GM12878 (cell line): Measurements from ENCODE around the gene TEX28. TPM values are rescaled to one million over a fixed set of nuclear protein-coding genes. Genes with fewer than 3 reads are reported as not detected.
A peak's percentile ranks its signal among the peaks of the same experiment; 100 is the strongest.

Source experiments
- ATAC-seq: fragments of 200-7000 bp; cut with Tn5 transposase; 3 replicates; pipeline ENCODE4 v1.9.1; 2020; ENCODE audit warnings: mild to moderate bottlenecking, moderate library complexity
- BruUV-seq: library from RNA; stranded (reverse); fragments of 400-500 nt; replicated peaks from 2 replicates; lab custom pipeline; 2021; lab: Mats Ljungman, UMichigan
- CTCF ChIA-PET: fragments of 300-600 bp; sonication (Branson Sonifier 250); formaldehyde crosslinking; extraction: SDS; loops from one replicate; lab custom pipeline; 2021; ENCODE audit warnings: inconsistent platforms; lab: Yijun Ruan, JAX
- POLR2A ChIA-PET: fragments of 350-600 bp; formaldehyde crosslinking; extraction: SDS; loops from one replicate; lab custom pipeline; 2021; ENCODE audit warnings: inconsistent platforms; lab: Charles Lee
- RAD21 ChIA-PET: fragments of 300-600 bp; sonication (Branson Sonifier 250); formaldehyde crosslinking; loops from one replicate; lab custom pipeline; 2023; ENCODE audit warnings: antibody characterized with exemption; ENCODE audit not compliant: unreplicated experiment; lab: Charles Lee
- SMC1A ChIA-PET: fragments of 300-600 bp; sonication (Branson Sonifier 250); formaldehyde crosslinking; loops from one replicate; lab custom pipeline; 2023; ENCODE audit not compliant: unreplicated experiment, uncharacterized antibody; lab: Charles Lee
- DNase-seq: peaks from one replicate; pipeline ENCODE4 v3.0.0-alpha.2; 2011; ENCODE audit warnings: low read depth, low spot score
- FAIRE-seq: peaks from 3 replicates; lab custom pipeline; 2011; peaks lifted over from hg19 to GRCh38; lab: Jason Lieb, UNC
- H2AFZ ChIP-seq: 2 replicates; pipeline ENCODE4 v1.6.0; 2011; ENCODE audit warnings: low read depth, low read length, control low read depth; ENCODE audit not compliant: control insufficient read depth
- H3K27ac ChIP-seq: 2 replicates; pipeline ENCODE4 v1.5.1; 2011; ENCODE audit warnings: control low read depth; ENCODE audit not compliant: control insufficient read depth, insufficient read depth
- H3K27me3 ChIP-seq, 2 experiments: replicated peaks in 1 of 2; 2 replicates each; pipeline versions ENCODE4 v1.6.0 to v1.6.1; 2011; ENCODE audit warnings: low read length in 1 of 2; ENCODE audit not compliant: control insufficient read depth in 2 of 2, insufficient read depth in 2 of 2
- H3K36me3 ChIP-seq, 2 experiments: 2 replicates each; pipeline ENCODE4 v1.5.1; 2011; ENCODE audit warnings: low read length in 1 of 2; ENCODE audit not compliant: control insufficient read depth in 2 of 2, insufficient read depth in 2 of 2
- H3K4me1 ChIP-seq: 2 replicates; pipeline ENCODE4 v1.6.1; 2011; ENCODE audit warnings: mild to moderate bottlenecking, low read length, moderate library complexity, mixed read lengths; ENCODE audit not compliant: control insufficient read depth, insufficient read depth
- H3K4me2 ChIP-seq: 2 replicates; pipeline ENCODE4 v1.6.0; 2011; ENCODE audit warnings: control low read depth; ENCODE audit not compliant: control insufficient read depth, insufficient read depth
- H3K4me3 ChIP-seq: fragments of 200-600 bp; sonication (generic); 2 replicates; pipeline ENCODE4 v1.5.1; 2016
- H3K79me2 ChIP-seq: 2 replicates; pipeline ENCODE4 v1.6.0; 2011; ENCODE audit warnings: low read length; ENCODE audit not compliant: control insufficient read depth, insufficient read depth
- H3K9ac ChIP-seq: 2 replicates; pipeline ENCODE4 v1.8.0; 2011; ENCODE audit warnings: low read length, control low read depth, mixed read lengths; ENCODE audit not compliant: control insufficient read depth, insufficient read depth
- H3K9me3 ChIP-seq: replicated peaks from 3 replicates; pipeline ENCODE4 v1.5.1; 2011; ENCODE audit warnings: mild to moderate bottlenecking, low read length; ENCODE audit not compliant: control insufficient read depth, insufficient read depth
- H4K20me1 ChIP-seq: 2 replicates; pipeline ENCODE4 v1.6.0; 2011; ENCODE audit not compliant: control insufficient read depth, insufficient read depth
- ETV6 ChIP-seq, 2 experiments: fragments of 450-650 bp in 1 of 2; IDR thresholded peaks in 1 of 2; conservative IDR thresholded peaks in 1 of 2; 2 replicates each; pipeline ENCODE4 v1.6.1; 2014; ENCODE audit warnings: antibody characterized with exemption in 1 of 2, borderline replicate concordance in 1 of 2, low read depth in 1 of 2, mild to moderate bottlenecking in 1 of 2, moderate library complexity in 1 of 2
- JUNB ChIP-seq: IDR thresholded peaks from 2 replicates; pipeline ENCODE4 v1.6.1; 2016; ENCODE audit warnings: antibody characterized with exemption, mild to moderate bottlenecking
- MTA2 ChIP-seq: fragments of 450-650 bp; IDR thresholded peaks from 2 replicates; pipeline ENCODE4 v1.6.1; 2016; ENCODE audit warnings: low read depth, mild to moderate bottlenecking, moderate library complexity
- NFYB ChIP-seq: IDR thresholded peaks from 2 replicates; pipeline ENCODE4 v1.6.1; 2011; ENCODE audit warnings: low read depth, mild to moderate bottlenecking, low read length, improper control_type of control experiment, moderate library complexity; ENCODE audit not compliant: insufficient read depth
- NR2F1 ChIP-seq: fragments of 450-650 bp; conservative IDR thresholded peaks from 2 replicates; pipeline ENCODE4 v1.6.1; 2017; ENCODE audit warnings: mild to moderate bottlenecking
- NRF1 ChIP-seq: conservative IDR thresholded peaks from 2 replicates; pipeline ENCODE4 v1.6.1; 2011; ENCODE audit warnings: mild to moderate bottlenecking, low read depth, low read length, improper control_type of control experiment
- PAX8 ChIP-seq: fragments of 450-650 bp; IDR thresholded peaks from 2 replicates; pipeline ENCODE4 v1.6.1; 2017; ENCODE audit warnings: mild to moderate bottlenecking, moderate library complexity
- RUNX3 ChIP-seq: IDR thresholded peaks from 2 replicates; pipeline ENCODE4 v1.6.1; 2012; ENCODE audit warnings: low read length, inconsistent platforms
- SPI1 ChIP-seq: IDR thresholded peaks from 2 replicates; pipeline ENCODE4 v1.6.1; 2011; ENCODE audit warnings: low read depth, mild to moderate bottlenecking, low read length, moderate library complexity, borderline replicate concordance; ENCODE audit not compliant: insufficient read depth
- ZBTB11 ChIP-seq: fragments of 450-650 bp; formaldehyde crosslinking; IDR thresholded peaks from 2 replicates; pipeline ENCODE4 v1.5.0; 2022; ENCODE audit warnings: mild to moderate bottlenecking, missing genetic modification characterization
- ZSCAN29 ChIP-seq: fragments of 450-650 bp; IDR thresholded peaks from 2 replicates; pipeline ENCODE4 v1.6.1; 2017; ENCODE audit warnings: mild to moderate bottlenecking, moderate library complexity
- WGBS: methylation state at CpG from one replicate; pipeline ENCODE4 v1.1.6; 2016; ENCODE audit warnings: low lambda C conversion rate; ENCODE audit not compliant: insufficient replicate concordance, insufficient coverage; ENCODE audit errors: missing lambda C conversion rate; 5-methylcytosine and 5-hydroxymethylcytosine counted together
- in situ Hi-C: fragments of 300-500 bp; cut with MboI; formaldehyde crosslinking; loops from 9 replicates; pipeline ENCODE4 v1.14.3; 2018; ENCODE audit warnings: mixed read lengths
- intact Hi-C: fragments of 100-400 bp; cut with micrococcal nuclease; formaldehyde crosslinking; loops from one replicate; pipeline ENCODE4 v1.14.2; 2022; ENCODE audit not compliant: unreplicated experiment
- polyA plus RNA-seq, 11 experiments: library from polyadenylated mRNA; depleted of rRNA in 4 of 11; unstranded in 6 of 11; stranded (reverse) in 5 of 11; fragments of >200 nt; fragmentation: Nextera tagmentation in 4 of 11; fragmentation: Illumina TruSeq in 1 of 11; extraction: Ambion mirVana in 4 of 11; extraction: Trizol in 1 of 11; gene quantifications; 1 replicate in 1 of 11; 2 replicates in 10 of 11; pipeline versions ENCODE4 v1.2.1 to v1.2.3, GENCODE V29; 2011 to 2016; ENCODE audit warnings: inconsistent platforms in 2 of 11, missing spikeins in 2 of 11, low read depth in 1 of 11
- total RNA-seq, 4 experiments: library from RNA; depleted of rRNA in 3 of 4; stranded (reverse); fragments of >200 nt in 3 of 4; fragmentation: Illumina TruSeq in 1 of 4; extraction: Trizol in 1 of 4; gene quantifications; 2 replicates each; pipeline versions ENCODE4 v1.2.1 to v1.2.3, GENCODE V29; 2013 to 2021
- TF ChIP-seq, protein P1 (sequence below): fragments of 450-650 bp; IDR thresholded peaks from 2 replicates; pipeline ENCODE4 v1.6.1; 2017; ENCODE audit warnings: low read depth, mild to moderate bottlenecking, moderate library complexity
- TF ChIP-seq, protein P2 (sequence below): fragments of 450-650 bp; IDR thresholded peaks from 2 replicates; pipeline ENCODE4 v1.6.1; 2014; ENCODE audit warnings: mild to moderate bottlenecking
- TF ChIP-seq, protein P3 (sequence below), 3 experiments: IDR thresholded peaks in 2 of 3; conservative IDR thresholded peaks in 1 of 3; 2 replicates each; pipeline ENCODE4 v1.5.1; 2011; ENCODE audit warnings: low read depth in 3 of 3, low read length in 3 of 3, mild to moderate bottlenecking in 3 of 3, control low read depth in 2 of 3, moderate library complexity in 2 of 3, inconsistent platforms in 1 of 3, mixed read lengths in 1 of 3; ENCODE audit not compliant: control insufficient read depth in 2 of 3, insufficient read depth in 1 of 3; ENCODE audit errors: extremely low read depth in 1 of 3

Gene TEX28
- total and polyA plus RNA-seq, 10 of the 15 experiments (the other 5 are each of a cell fraction or from before 2014, with no cell fraction given): not detected

DNA sequence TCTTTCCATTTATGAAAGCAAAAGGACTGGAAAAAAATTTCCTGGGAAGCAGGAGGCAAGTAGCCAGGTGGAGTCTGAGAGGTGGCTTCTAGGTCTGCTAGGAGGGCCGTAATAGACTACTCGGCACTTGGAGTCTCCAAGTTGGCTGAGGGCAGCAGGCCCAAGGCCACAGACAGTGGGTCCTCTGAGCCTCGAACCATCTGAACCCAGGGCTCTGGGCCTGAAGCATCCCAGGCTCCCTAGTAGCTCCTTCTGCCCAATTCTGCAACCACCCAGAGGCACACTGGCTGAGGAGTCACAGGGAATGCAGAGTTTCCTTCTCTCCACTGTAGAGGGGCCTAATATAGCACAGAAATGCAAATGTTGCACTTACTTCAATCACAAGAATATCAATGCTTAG is 20.5 kb upstream of the TEX28 start (continued):
- TF ChIP-seq ETV6 (conservative IDR thresholded peaks at IDR 0.05 in 1 of 2, IDR thresholded peaks at IDR 0.05 in 1 of 2; ENCODE audit: borderline replicate concordance in 1 of 2, low read depth in 1 of 2) (no peak), NRF1 (no peak), MTA2 (no peak)

DNA sequence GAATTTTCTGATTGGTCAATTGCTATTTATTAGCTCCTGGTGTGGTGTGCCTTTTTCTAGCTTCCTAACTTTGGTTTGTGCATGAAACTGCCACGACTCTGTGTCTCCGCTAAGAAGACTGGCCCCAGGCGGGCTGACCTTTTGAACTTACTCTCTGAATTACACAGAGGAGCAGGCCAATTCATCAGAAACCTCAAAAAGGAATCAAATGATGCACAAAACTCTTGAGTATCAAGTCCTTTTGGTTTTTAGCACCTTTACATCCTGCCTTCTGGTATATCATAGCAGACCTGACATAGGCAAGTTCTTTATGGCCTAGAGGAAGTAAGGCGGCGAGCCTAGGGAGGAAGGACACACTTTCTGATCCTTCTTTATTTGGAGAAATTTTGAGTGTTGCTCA is 18.2 kb upstream of the TEX28 start:
- Histone ChIP-seq H3K27ac (no peak overlapping the region), H3K79me2 (no peaks in the 10 kb centered on the region), H3K27me3 (no peaks in the 10 kb centered on the region), H3K36me3 (no peaks in the 10 kb centered on the region), H3K9me3 (no peaks in the 10 kb centered on the region; the same call in 2 of the 3 replicates), H3K4me1 (peaks cover 7% of the 10 kb centered on the region; the same call in 1 of the 2 replicates), H3K4me3 (no peak overlapping the region), H3K9ac (no peak overlapping the region), H2AFZ (no peak overlapping the region), H3K4me2 (no peak overlapping the region), H4K20me1 (no peaks in the 10 kb centered on the region)
- ChIA-PET RAD21 (no interaction called here), POLR2A (interaction anchor here (0.6 kb wide), 1 partner anchor 300 kb away, joined by 3 read pairs; no protein-coding TSS in a partner anchor), SMC1A (interaction anchor here (0.8 to 1.1 kb wide), 2 partner anchors 9 to 15 kb away, joined by 3 to 4 read pairs; no protein-coding TSS in a partner anchor), CTCF (no interaction called here)
- peak; percentile 55 for TF ChIP-seq NFYB
- TF ChIP-seq, protein P1, sequence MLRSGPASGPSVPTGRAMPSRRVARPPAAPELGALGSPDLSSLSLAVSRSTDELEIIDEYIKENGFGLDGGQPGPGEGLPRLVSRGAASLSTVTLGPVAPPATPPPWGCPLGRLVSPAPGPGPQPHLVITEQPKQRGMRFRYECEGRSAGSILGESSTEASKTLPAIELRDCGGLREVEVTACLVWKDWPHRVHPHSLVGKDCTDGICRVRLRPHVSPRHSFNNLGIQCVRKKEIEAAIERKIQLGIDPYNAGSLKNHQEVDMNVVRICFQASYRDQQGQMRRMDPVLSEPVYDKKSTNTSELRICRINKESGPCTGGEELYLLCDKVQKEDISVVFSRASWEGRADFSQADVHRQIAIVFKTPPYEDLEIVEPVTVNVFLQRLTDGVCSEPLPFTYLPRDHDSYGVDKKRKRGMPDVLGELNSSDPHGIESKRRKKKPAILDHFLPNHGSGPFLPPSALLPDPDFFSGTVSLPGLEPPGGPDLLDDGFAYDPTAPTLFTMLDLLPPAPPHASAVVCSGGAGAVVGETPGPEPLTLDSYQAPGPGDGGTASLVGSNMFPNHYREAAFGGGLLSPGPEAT: no peak
- TF ChIP-seq ETV6 (conservative IDR thresholded peaks at IDR 0.05 in 1 of 2, IDR thresholded peaks at IDR 0.05 in 1 of 2; ENCODE audit: borderline replicate concordance in 1 of 2, low read depth in 1 of 2): no peak
- TF ChIP-seq, protein P2, sequence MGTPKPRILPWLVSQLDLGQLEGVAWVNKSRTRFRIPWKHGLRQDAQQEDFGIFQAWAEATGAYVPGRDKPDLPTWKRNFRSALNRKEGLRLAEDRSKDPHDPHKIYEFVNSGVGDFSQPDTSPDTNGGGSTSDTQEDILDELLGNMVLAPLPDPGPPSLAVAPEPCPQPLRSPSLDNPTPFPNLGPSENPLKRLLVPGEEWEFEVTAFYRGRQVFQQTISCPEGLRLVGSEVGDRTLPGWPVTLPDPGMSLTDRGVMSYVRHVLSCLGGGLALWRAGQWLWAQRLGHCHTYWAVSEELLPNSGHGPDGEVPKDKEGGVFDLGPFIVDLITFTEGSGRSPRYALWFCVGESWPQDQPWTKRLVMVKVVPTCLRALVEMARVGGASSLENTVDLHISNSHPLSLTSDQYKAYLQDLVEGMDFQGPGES: no peak
- no peak for TF ChIP-seq SPI1
- TF ChIP-seq NR2F1: peak; percentile 69
- TF ChIP-seq JUNB: peak; percentile 51; the same call in 1 of the 2 replicates
- TF ChIP-seq, protein P3, sequence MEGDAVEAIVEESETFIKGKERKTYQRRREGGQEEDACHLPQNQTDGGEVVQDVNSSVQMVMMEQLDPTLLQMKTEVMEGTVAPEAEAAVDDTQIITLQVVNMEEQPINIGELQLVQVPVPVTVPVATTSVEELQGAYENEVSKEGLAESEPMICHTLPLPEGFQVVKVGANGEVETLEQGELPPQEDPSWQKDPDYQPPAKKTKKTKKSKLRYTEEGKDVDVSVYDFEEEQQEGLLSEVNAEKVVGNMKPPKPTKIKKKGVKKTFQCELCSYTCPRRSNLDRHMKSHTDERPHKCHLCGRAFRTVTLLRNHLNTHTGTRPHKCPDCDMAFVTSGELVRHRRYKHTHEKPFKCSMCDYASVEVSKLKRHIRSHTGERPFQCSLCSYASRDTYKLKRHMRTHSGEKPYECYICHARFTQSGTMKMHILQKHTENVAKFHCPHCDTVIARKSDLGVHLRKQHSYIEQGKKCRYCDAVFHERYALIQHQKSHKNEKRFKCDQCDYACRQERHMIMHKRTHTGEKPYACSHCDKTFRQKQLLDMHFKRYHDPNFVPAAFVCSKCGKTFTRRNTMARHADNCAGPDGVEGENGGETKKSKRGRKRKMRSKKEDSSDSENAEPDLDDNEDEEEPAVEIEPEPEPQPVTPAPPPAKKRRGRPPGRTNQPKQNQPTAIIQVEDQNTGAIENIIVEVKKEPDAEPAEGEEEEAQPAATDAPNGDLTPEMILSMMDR (IDR thresholded peaks at IDR 0.05 in 2 of 3, conservative IDR thresholded peaks at IDR 0.05 in 1 of 3; ENCODE audit: control insufficient read depth in 2 of 3, extremely low read depth in 1 of 3, insufficient read depth in 1 of 3, low read depth in 3 of 3, low read length in 3 of 3): no peak
- no peak for TF ChIP-seq PAX8
- TF ChIP-seq ZBTB11: no peak
- TF ChIP-seq ZSCAN29: no peak
- peak; percentile 76 for TF ChIP-seq RUNX3
- 31% methylated on average over 5 of the region's 5 CpGs for WGBS
- in situ Hi-C loops (loop anchor here (25.0 kb wide), 1 partner anchor 176 kb away; the partner anchor contains the start of gene OPN1LW), intact Hi-C loops (no loop called here)
- no TSS peak for BruUV-seq
- FAIRE-seq: no peak
- peak; percentile 65 for ATAC-seq
- no peak for DNase-seq
